C4-2B (cell line): ENCODE data around the gene EIF4E.

Source experiments
- CTCF ChIP-seq: fragments of 450-650 bp; conservative IDR thresholded peaks from 2 replicates; pipeline ENCODE4 v1.5.1; 2017; ENCODE audit warnings: mild to moderate bottlenecking
- ZFX ChIP-seq: fragments of 450-650 bp; IDR thresholded peaks from 2 replicates; pipeline ENCODE4 v1.6.1; 2017

GRCh38 chr4:98833384-98833783 lies 95.5 kb downstream of the EIF4E start:
- TF ChIP-seq CTCF (no peak), ZFX (no peak)
